ENCODE data around the gene CRIM1.

- TF ChIP-seq CTCF (conservative IDR thresholded peaks at IDR 0.05; ENCODE audit: low read length) (no peak), EZH2phosphoT487 (IDR thresholded peaks at IDR 0.05; ENCODE audit: borderline replicate concordance) (no peak)
These were observed 15.9 kb upstream of the CRIM1 start for GRCh38 chr2:36339607-36340218.

Data from Loucy (cell line).